Measurements from ENCODE around the gene ZFP92. TPM values are rescaled to one million over a fixed set of nuclear protein-coding genes. Genes with fewer than 3 reads are reported as not detected.
"Not testable (repeated sequence)": the region's sequence is repeated elsewhere in the genome, so short reads cannot be mapped to it uniquely, and the experiment has no call there.

Gene ZFP92
- total RNA-seq, 4 donors from 2014 or later = 0.26 to 2.4 (median 0.88) TPM

- TF ChIP-seq POLR2A (IDR thresholded peaks at IDR 0.05) (no peak), CTCF (IDR thresholded peaks at IDR 0.05) (no peak)
- Histone ChIP-seq H3K27me3 (no peaks in the 10 kb centered on the region), H3K4me3 (no peak overlapping the region), H3K9me3 (no peaks in the 10 kb centered on the region), H3K4me1 (no peaks in the 10 kb centered on the region), H3K27ac (no peak overlapping the region), H3K36me3 (no peaks in the 10 kb centered on the region)
- intact Hi-C loops (cut with DNase I; ENCODE audit: low total_unique reads) = no loop called here
- DNase-seq = no peak
These were observed 12.9 kb upstream of the ZFP92 start for GRCh38 chrX:153398275-153398960.

GRCh38 chrX:153400146-153401132, 10.8 kb upstream of the ZFP92 start:
- no peaks in the 10 kb centered on the region for H3K36me3 ChIP-seq
- H3K27me3 ChIP-seq = no peaks in the 10 kb centered on the region
- no peaks in the 10 kb centered on the region for H3K4me1 ChIP-seq
- H3K27ac ChIP-seq = no peak overlapping the region
- H3K9me3 ChIP-seq = no peaks in the 10 kb centered on the region
- no peak overlapping the region for H3K4me3 ChIP-seq
- DNase-seq = no peak
- TF ChIP-seq POLR2A (IDR thresholded peaks at IDR 0.05) (no peak), CTCF (IDR thresholded peaks at IDR 0.05) (peak in 2 of 4 experiments; percentile 28 to 37)
- intact Hi-C loops (cut with DNase I; ENCODE audit: low total_unique reads) = no loop called here

GRCh38 chrX:153401133-153401764, 10.0 kb upstream of the ZFP92 start, which contains the start of gene PNMA6E:
PNMA6E (minus strand) TSS chrX:153401350; CDS start chrX:153398849, 2,501 bp downstream.
- no peaks in the 10 kb centered on the region for H3K36me3 ChIP-seq
- TF ChIP-seq POLR2A (IDR thresholded peaks at IDR 0.05) (no peak), CTCF (IDR thresholded peaks at IDR 0.05) (no peak)
- no peaks in the 10 kb centered on the region for H3K27me3 ChIP-seq
- no peak within 1 kb of the TSS for H3K4me3 ChIP-seq
- intact Hi-C loops (cut with DNase I; ENCODE audit: low total_unique reads) = no loop called here
- H3K9me3 ChIP-seq = no peaks in the 10 kb centered on the region
- DNase-seq = no peak
- H3K4me1 ChIP-seq = no peaks in the 10 kb centered on the region
- no peak within 1 kb of the TSS for H3K27ac ChIP-seq

- H3K4me3 ChIP-seq; H3K27ac ChIP-seq; H3K9me3 ChIP-seq; H3K27me3 ChIP-seq; intact Hi-C loops (cut with DNase I; ENCODE audit: low total_unique reads); DNase-seq; H3K36me3 ChIP-seq; H3K4me1 ChIP-seq: not testable (repeated sequence)
These were observed 6.9 kb upstream of the ZFP92 start for GRCh38 chrX:153404333-153404732.

- Histone ChIP-seq H3K27me3 (no peaks in the 10 kb centered on the region), H3K9me3 (no peaks in the 10 kb centered on the region), H3K4me3 (no peak overlapping the region), H3K27ac (no peak overlapping the region), H3K36me3 (no peaks in the 10 kb centered on the region), H3K4me1 (no peaks in the 10 kb centered on the region)
- intact Hi-C loops (cut with DNase I; ENCODE audit: low total_unique reads) = no loop called here
- DNase-seq = no peak
- TF ChIP-seq CTCF (IDR thresholded peaks at IDR 0.05) (no peak), POLR2A (IDR thresholded peaks at IDR 0.05) (no peak)
These were observed 5.8 kb upstream of the ZFP92 start for GRCh38 chrX:153405426-153405825.
